ENCODE measurements around the gene SNAP47.

GRCh38 chr1:227774051-227774731, 39.0 kb downstream of the SNAP47 start:
- no peak for TF ChIP-seq POLR2AphosphoS5 (IDR thresholded peaks at IDR 0.05)
- no peak for TF ChIP-seq POLR2A (IDR thresholded peaks at IDR 0.05)
- TF ChIP-seq CTCF (IDR thresholded peaks at IDR 0.05) = no peak
- no peak for TF ChIP-seq EP300 (IDR thresholded peaks at IDR 0.05; ENCODE audit: low read depth)
